Astrocyte of the spinal cord (primary cell): ENCODE data around the gene GRIK2.

Source experiments
- DNase-seq: peaks from one replicate; pipeline ENCODE4 v3.0.0; 2011; ENCODE audit warnings: low read depth, low spot score
- H3K4me3 ChIP-seq: 2 replicates; pipeline ENCODE4 v1.5.1; 2011; ENCODE audit warnings: low read depth, mild to moderate bottlenecking, low read length, moderate library complexity
- in situ Hi-C: cut with HindIII; loops from 2 replicates; pipeline ENCODE4 v1.10.0; 2017; ENCODE audit warnings: low sequenced_read_pairs
- TF ChIP-seq, protein P1 (sequence below): IDR thresholded peaks from 2 replicates; pipeline ENCODE4 v1.5.1; 2012; ENCODE audit warnings: low read depth, mild to moderate bottlenecking, low read length, inconsistent platforms

GRIK2 gene

DNA sequence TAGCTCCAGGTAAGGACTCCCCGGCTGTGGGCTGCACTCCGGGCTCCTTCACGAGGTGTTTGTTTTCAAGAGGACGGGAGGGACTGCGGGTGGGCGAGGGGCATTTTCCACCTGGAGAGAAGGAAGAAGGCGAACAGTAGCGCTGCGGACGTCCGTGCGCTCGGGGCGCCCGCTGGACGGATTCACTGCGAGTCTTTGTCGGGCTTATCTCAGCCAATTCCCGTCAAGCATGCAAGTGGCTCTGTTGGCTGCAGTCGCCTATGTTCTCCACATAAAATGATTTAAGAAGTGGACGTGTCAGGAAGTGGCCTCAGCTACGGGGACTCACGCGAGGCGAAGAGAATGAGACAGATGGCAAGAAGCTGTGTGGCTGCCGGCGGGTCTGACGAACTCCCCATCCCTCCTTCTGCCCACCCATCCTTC, 332 bp downstream of the GRIK2 start:
- H3K4me3 ChIP-seq = peak overlapping the region; percentile 49
- DNase-seq = peak; percentile 18
- in situ Hi-C loops = no loop called here
- TF ChIP-seq, protein P1, sequence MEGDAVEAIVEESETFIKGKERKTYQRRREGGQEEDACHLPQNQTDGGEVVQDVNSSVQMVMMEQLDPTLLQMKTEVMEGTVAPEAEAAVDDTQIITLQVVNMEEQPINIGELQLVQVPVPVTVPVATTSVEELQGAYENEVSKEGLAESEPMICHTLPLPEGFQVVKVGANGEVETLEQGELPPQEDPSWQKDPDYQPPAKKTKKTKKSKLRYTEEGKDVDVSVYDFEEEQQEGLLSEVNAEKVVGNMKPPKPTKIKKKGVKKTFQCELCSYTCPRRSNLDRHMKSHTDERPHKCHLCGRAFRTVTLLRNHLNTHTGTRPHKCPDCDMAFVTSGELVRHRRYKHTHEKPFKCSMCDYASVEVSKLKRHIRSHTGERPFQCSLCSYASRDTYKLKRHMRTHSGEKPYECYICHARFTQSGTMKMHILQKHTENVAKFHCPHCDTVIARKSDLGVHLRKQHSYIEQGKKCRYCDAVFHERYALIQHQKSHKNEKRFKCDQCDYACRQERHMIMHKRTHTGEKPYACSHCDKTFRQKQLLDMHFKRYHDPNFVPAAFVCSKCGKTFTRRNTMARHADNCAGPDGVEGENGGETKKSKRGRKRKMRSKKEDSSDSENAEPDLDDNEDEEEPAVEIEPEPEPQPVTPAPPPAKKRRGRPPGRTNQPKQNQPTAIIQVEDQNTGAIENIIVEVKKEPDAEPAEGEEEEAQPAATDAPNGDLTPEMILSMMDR = no peak

DNA sequence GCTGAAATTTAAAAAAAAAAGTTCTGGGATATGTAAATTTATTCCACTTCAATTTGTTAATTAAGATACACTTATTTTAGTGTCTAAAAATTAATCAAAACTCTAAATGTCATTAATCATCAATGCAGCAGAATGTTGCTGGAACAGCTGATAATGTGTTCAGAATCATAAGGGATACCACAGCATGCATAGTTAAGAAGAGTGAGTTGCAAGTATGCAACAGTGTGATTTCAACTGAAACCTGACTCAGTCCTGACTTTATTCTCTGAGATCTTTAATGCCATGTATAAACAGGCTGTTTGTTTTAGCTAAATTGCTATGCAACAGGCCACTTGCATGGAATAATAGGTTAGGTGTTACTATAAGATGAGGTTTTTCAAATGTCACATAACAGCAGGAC, 1.4 kb downstream of the GRIK2 start:
- DNase-seq = no peak
- TF ChIP-seq, protein P1 = no peak
- no peak overlapping the region for H3K4me3 ChIP-seq
- in situ Hi-C loops = no loop called here

DNA sequence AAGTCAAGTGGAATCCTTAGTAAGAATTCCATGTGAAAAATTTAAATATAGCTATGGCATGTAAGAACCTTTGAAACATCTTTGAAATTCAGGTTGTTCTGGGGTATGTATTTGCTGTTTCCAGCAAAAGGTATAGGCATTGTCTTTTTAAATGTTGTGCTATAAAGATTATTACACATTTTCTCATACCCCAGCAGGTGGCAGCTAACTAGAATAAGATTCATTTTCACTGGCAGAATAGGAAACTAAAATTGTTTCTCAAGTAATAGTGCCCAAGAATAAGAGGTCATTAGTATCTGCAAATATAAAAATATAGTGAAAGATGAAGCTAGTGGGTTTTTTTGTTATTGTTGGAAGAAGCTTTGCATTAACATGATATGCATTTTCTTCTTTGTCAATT, 1.8 kb downstream of the GRIK2 start:
- DNase-seq = no peak
- in situ Hi-C loops = no loop called here
- no peak overlapping the region for H3K4me3 ChIP-seq
- TF ChIP-seq, protein P1 = no peak

DNA sequence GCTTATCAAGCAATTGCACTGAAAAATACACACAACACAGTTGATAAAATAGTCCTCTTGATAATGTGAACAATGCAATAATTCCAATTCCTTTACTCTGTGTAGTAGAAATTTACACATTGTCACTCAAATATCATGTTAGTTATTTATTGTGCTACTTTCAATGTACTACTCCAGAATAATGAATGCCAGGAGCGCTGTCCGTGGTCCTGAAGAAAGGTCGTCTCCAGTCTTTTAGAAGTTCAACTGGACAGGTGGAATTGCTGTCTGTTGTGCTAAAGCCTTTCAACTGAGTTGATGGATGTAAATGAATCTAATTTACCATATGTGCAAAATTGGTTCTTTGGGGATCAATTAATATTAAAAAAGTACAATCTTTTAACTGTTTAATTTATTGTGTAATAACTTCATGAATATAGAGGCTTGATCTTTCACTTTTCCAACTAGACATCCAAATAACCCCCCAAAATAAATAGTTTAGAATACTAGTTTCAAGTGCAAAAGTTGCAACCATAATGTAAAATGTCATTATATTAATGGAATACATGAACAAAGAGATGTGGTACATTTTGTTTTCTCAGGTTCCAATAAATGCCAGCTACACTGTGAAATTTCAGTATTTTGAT, 3.2 kb downstream of the GRIK2 start:
- in situ Hi-C loops = no loop called here
- peak; percentile 65 for DNase-seq

DNA sequence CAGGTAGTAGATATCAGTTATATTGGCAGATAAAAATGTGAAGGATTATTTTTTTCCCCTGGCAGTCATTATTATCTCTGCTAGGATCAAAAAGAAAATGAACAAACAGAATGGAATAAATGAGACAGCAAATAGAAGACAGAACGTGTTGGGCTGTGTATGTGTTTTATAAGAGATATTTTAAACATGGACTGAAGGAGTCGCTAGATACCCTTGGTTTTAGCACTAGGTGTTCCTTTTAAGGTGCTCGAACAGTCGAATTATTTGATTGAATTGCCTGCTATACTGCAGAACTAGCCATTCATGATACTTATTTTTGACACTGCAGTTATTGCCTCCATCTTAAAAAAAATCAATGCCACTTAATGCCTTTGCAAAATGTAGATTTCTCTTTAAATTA, 3.7 kb downstream of the GRIK2 start:
- DNase-seq = peak; percentile 35
- in situ Hi-C loops = no loop called here
- no peak overlapping the region for H3K4me3 ChIP-seq
- TF ChIP-seq, protein P1 = no peak

More for the DNA sequence above, 3.2 kb downstream of the GRIK2 start:
- TF ChIP-seq, protein P1 = no peak
- H3K4me3 ChIP-seq = no peak overlapping the region

DNA sequence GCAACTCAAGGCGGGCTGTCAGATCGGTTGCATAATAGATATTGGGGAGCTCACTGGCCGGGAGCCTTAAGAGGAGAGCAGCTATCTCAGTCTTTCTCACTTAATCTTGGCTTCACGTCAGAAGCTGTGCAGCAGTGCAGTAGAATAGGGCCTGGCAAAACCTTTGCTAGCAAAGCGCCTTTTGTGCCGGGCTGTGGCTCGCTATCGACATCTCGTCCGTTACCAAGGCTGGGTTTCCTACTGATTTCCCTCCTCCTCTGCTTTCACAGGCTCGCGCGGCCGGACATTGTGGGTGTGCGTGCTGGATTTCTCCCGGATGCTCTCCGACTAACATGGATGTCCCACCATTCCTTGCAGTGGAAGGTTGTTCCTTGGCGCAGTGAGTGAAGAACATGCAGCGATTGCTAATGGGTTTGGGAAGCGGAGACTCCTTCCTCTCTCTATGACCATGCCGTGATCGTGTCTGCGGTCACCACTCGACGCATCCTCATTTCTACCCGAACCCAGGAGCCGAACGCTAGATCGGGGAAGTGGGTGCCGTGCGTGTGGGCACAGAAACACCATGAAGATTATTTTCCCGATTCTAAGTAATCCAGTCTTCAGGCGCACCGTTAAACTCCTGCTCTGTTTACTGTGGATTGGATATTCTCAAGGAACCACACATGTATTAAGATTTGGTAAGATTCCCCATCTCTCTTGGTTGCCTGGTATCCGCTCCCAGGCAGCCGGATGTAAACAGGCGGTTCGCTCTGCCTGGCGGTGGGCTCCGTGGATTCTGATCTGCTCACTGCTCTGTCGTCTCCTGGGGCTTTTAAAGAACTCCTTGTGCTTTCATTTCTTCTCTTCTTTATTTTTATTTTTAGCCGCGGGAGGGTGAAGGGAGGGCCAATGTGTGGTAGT, 5.5 kb downstream of the GRIK2 start:
- peak overlapping the region; percentile 35 for H3K4me3 ChIP-seq
- DNase-seq = no peak
- TF ChIP-seq, protein P1 = no peak
- in situ Hi-C loops = no loop called here
